ENCODE data around the gene PPP3CA. TPM values are rescaled to one million over a fixed set of nuclear protein-coding genes. Genes with fewer than 3 reads are reported as not detected.

PPP3CA gene
- polyA plus RNA-seq = 737 and 805 TPM in 2 replicates

DNA sequence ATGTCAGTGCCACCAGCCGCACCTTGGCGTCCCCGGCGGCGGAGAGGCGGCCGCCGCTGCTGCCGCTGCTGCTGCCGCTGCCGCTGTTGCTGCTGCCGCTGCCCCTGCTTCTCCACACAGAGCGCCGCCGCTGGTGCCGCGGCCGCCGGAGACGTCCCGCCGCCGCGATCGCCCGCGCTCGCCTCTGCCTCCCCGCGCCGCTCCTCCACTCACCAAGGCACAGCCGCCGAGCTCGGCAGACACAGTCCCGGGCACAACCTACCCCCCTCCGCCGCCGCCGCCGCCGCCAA is at the start of gene PPP3CA:
PPP3CA (minus strand) TSS at position 260 of the 290 bp plus-strand sequence.

